Body of pancreas (tissue), 4 donors: ENCODE data around the gene MMP17.

ENCODE experiments used
- POLR2A ChIP-seq, 3 donors: fragments of 450-650 bp; IDR thresholded peaks; one replicate each; pipeline ENCODE4 v1.6.1; 2016; ENCODE audit warnings: antibody characterized with exemption in 3 of 3, mild to moderate bottlenecking in 2 of 3
- TF ChIP-seq, protein P1 (sequence below), 7 experiments: fragments of 450-650 bp in 4 of 7; fragments of 200-600 bp in 3 of 7; sonication (generic) in 3 of 7; IDR thresholded peaks; one replicate each; pipeline ENCODE4 v1.5.1; 2016 to 2019; ENCODE audit warnings: antibody characterized with exemption in 7 of 7

DNA sequence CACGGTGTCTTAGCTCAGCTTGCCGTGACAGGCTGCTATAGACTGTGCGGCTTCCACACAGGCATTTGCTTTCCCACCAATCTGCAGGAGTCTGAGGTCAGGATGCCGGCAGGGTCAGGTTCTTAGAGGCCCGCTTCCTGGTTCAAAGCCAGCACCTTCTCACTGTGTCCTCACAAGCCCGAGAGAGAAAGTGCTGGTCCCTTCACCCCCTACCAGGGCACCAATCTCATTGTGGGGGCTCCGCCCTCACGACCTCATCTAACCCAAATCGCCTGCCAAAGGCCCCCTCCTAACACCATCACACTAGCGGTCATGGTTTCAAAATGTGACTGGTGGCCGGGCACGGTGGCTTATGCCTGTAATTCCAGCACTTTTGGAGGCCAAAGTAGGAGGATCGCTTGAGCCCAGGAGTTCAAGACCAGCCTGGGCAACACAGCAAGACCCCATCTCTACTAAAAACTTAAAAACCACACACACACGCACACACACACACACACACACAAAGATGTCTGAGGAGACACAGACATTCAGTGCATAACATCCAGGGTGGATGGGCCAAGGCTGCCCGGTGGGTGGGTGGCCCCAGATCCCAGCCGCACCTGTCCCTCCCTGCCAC is 26.8 kb downstream of the MMP17 start:
- no peak for TF ChIP-seq POLR2A (IDR thresholded peaks at IDR 0.05)
- TF ChIP-seq, protein P1, sequence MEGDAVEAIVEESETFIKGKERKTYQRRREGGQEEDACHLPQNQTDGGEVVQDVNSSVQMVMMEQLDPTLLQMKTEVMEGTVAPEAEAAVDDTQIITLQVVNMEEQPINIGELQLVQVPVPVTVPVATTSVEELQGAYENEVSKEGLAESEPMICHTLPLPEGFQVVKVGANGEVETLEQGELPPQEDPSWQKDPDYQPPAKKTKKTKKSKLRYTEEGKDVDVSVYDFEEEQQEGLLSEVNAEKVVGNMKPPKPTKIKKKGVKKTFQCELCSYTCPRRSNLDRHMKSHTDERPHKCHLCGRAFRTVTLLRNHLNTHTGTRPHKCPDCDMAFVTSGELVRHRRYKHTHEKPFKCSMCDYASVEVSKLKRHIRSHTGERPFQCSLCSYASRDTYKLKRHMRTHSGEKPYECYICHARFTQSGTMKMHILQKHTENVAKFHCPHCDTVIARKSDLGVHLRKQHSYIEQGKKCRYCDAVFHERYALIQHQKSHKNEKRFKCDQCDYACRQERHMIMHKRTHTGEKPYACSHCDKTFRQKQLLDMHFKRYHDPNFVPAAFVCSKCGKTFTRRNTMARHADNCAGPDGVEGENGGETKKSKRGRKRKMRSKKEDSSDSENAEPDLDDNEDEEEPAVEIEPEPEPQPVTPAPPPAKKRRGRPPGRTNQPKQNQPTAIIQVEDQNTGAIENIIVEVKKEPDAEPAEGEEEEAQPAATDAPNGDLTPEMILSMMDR (IDR thresholded peaks at IDR 0.05), result no peak
